ENCODE results near the gene TOPAZ1. TPM values are rescaled to one million over a fixed set of nuclear protein-coding genes. Genes with fewer than 3 reads are reported as not detected.

TOPAZ1 gene
- total and polyA plus RNA-seq, 9 of the 15 experiments (the other 6 are each of a cell fraction or from before 2014, with no cell fraction given), result 0.01 TPM; not detected in 8

GRCh38 chr3:44355362-44356033 lies 113.8 kb downstream of the TOPAZ1 start (continued):
- no peak for TF ChIP-seq HNRNPLL (IDR thresholded peaks at IDR 0.05; ENCODE audit: low read depth, low read length, poor library complexity, severe bottlenecking)
- no peak for TF ChIP-seq POLR3G (IDR thresholded peaks at IDR 0.05; ENCODE audit: extremely low read depth, insufficient read length, insufficient replicate concordance)
- TF ChIP-seq CHD2 (IDR thresholded peaks at IDR 0.05; ENCODE audit: low read depth, low read length), result no peak
- TF ChIP-seq CSDE1 (IDR thresholded peaks at IDR 0.05), result no peak
- no peak for TF ChIP-seq SNRNP70 (optimal IDR thresholded peaks at IDR 0.05; ENCODE audit: low read depth, low read length)
- TF ChIP-seq HEY1 (CRISPR knock-in tag; IDR thresholded peaks at IDR 0.05; ENCODE audit: borderline replicate concordance), result no peak
- TF ChIP-seq TGIF2 (CRISPR knock-in tag; IDR thresholded peaks at IDR 0.05), result no peak
- TF ChIP-seq ZNF766 (CRISPR knock-in tag; conservative IDR thresholded peaks at IDR 0.05), result no peak
- TF ChIP-seq ZKSCAN3 (CRISPR knock-in tag; IDR thresholded peaks at IDR 0.05), result no peak
- TF ChIP-seq TEAD1 (CRISPR knock-in tag; IDR thresholded peaks at IDR 0.05), result no peak
- no peak for TF ChIP-seq MTA1 (IDR thresholded peaks at IDR 0.05; ENCODE audit: borderline replicate concordance)
- TF ChIP-seq ZNF239 (CRISPR knock-in tag; IDR thresholded peaks at IDR 0.05), result no peak
- TF ChIP-seq, protein P1, sequence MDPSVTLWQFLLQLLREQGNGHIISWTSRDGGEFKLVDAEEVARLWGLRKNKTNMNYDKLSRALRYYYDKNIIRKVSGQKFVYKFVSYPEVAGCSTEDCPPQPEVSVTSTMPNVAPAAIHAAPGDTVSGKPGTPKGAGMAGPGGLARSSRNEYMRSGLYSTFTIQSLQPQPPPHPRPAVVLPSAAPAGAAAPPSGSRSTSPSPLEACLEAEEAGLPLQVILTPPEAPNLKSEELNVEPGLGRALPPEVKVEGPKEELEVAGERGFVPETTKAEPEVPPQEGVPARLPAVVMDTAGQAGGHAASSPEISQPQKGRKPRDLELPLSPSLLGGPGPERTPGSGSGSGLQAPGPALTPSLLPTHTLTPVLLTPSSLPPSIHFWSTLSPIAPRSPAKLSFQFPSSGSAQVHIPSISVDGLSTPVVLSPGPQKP (CRISPR knock-in tag; IDR thresholded peaks at IDR 0.05), result no peak
- TF ChIP-seq NFATC3 (IDR thresholded peaks at IDR 0.05), result no peak
- TF ChIP-seq GABPA (tag; conservative IDR thresholded peaks at IDR 0.05; ENCODE audit: low read depth), result 0 out of 2 replicates have a peak, but pooled peaks have one; percentile 26
- TF ChIP-seq, protein P2, sequence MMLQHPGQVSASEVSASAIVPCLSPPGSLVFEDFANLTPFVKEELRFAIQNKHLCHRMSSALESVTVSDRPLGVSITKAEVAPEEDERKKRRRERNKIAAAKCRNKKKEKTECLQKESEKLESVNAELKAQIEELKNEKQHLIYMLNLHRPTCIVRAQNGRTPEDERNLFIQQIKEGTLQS (IDR thresholded peaks at IDR 0.05), result peak; percentile 97
- TF ChIP-seq, protein P2 (CRISPR knock-in tag; conservative IDR thresholded peaks at IDR 0.05), result peak; percentile 94
- no peak for TF ChIP-seq ZBTB1 (CRISPR knock-in tag; IDR thresholded peaks at IDR 0.05; ENCODE audit: borderline replicate concordance, low read depth)
- no peak for TF ChIP-seq GTF2F1 (IDR thresholded peaks at IDR 0.05; ENCODE audit: low read depth, low read length)
- TF ChIP-seq RERE (CRISPR knock-in tag; IDR thresholded peaks at IDR 0.05; ENCODE audit: borderline replicate concordance), result no peak
- peak; percentile 49; the same call in 1 of the 2 replicates for TF ChIP-seq LEF1 (IDR thresholded peaks at IDR 0.05)

Data from K562 (cell line).